MM.1S (cell line): ENCODE measurements around the gene ZNF444.

Experiments used
- DNase-seq: peaks from one replicate; pipeline ENCODE4 v3.0.0-alpha.2; 2015
- H2AFZ ChIP-seq: fragments of 300-600 bp; sonication (generic); 2 replicates; pipeline ENCODE4 v1.6.0; 2016; ENCODE audit warnings: antibody characterized with exemption, low read length
- H3F3A ChIP-seq: fragments of 300-600 bp; sonication (generic); 2 replicates; pipeline ENCODE4 v1.6.1; 2016; ENCODE audit warnings: mild to moderate bottlenecking, antibody characterized with exemption, low read length, moderate library complexity, mixed read lengths; ENCODE audit not compliant: insufficient read depth
- H3K27ac ChIP-seq: fragments of 300-600 bp; sonication (generic); 2 replicates; pipeline ENCODE4 v1.5.1; 2016; ENCODE audit warnings: mild to moderate bottlenecking, low read length
- H3K27me3 ChIP-seq: fragments of 300-600 bp; sonication (generic); replicated peaks from 2 replicates; pipeline ENCODE4 v1.6.0; 2016; ENCODE audit warnings: low read length; ENCODE audit not compliant: insufficient read depth
- H3K36me3 ChIP-seq: fragments of 300-600 bp; sonication (generic); replicated peaks from 2 replicates; pipeline ENCODE4 v1.6.1; 2016; ENCODE audit warnings: mild to moderate bottlenecking, low read length, mixed read lengths; ENCODE audit not compliant: insufficient read depth
- H3K4me1 ChIP-seq: fragments of 300-600 bp; sonication (generic); 2 replicates; pipeline ENCODE4 v1.6.1; 2016; ENCODE audit warnings: low read length, mixed read lengths
- H3K4me2 ChIP-seq: fragments of 300-600 bp; sonication (generic); 2 replicates; pipeline ENCODE4 v1.6.0; 2016; ENCODE audit warnings: low read depth, low read length
- H3K4me3 ChIP-seq: fragments of 300-600 bp; sonication (generic); 2 replicates; pipeline ENCODE4 v1.5.1; 2016; ENCODE audit warnings: low read length, mixed read lengths
- H3K79me2 ChIP-seq: fragments of 300-600 bp; sonication (generic); 2 replicates; pipeline ENCODE4 v1.6.1; 2016; ENCODE audit warnings: mixed run types, low read length, mixed read lengths
- H3K9ac ChIP-seq: fragments of 300-600 bp; sonication (generic); 2 replicates; pipeline ENCODE4 v1.6.1; 2016; ENCODE audit warnings: low read length, mixed read lengths
- H3K9me2 ChIP-seq: fragments of 300-600 bp; sonication (generic); replicated peaks from 2 replicates; pipeline ENCODE4 v1.6.1; 2016; ENCODE audit warnings: mild to moderate bottlenecking, low read length, mixed read lengths; ENCODE audit not compliant: insufficient read depth
- H3K9me3 ChIP-seq: fragments of 300-600 bp; sonication (generic); replicated peaks from 2 replicates; pipeline ENCODE4 v1.6.1; 2016; ENCODE audit warnings: mild to moderate bottlenecking, low read length, mixed read lengths; ENCODE audit not compliant: insufficient read depth
- H4K20me1 ChIP-seq: fragments of 300-600 bp; sonication (generic); 2 replicates; pipeline ENCODE4 v1.6.1; 2016; ENCODE audit warnings: mild to moderate bottlenecking, low read length, moderate library complexity, mixed read lengths; ENCODE audit not compliant: insufficient read depth
- EZH2 ChIP-seq: fragments of 300-600 bp; sonication (generic); optimal IDR thresholded peaks from 2 replicates; pipeline ENCODE3; 2017; ENCODE audit warnings: low read depth, mild to moderate bottlenecking, antibody characterized with exemption, low read length, mixed read lengths
- EZH2phosphoT487 ChIP-seq: fragments of 300-600 bp; sonication (generic); IDR thresholded peaks from 2 replicates; pipeline ENCODE4 v1.6.1; 2018; ENCODE audit warnings: antibody characterized with exemption, low read length
- TF ChIP-seq, protein P1 (sequence below): fragments of 300-600 bp; sonication (generic); IDR thresholded peaks from 2 replicates; pipeline ENCODE4 v1.5.1; 2016; ENCODE audit warnings: antibody characterized with exemption, low read length, mixed read lengths

ZNF444 gene

DNA sequence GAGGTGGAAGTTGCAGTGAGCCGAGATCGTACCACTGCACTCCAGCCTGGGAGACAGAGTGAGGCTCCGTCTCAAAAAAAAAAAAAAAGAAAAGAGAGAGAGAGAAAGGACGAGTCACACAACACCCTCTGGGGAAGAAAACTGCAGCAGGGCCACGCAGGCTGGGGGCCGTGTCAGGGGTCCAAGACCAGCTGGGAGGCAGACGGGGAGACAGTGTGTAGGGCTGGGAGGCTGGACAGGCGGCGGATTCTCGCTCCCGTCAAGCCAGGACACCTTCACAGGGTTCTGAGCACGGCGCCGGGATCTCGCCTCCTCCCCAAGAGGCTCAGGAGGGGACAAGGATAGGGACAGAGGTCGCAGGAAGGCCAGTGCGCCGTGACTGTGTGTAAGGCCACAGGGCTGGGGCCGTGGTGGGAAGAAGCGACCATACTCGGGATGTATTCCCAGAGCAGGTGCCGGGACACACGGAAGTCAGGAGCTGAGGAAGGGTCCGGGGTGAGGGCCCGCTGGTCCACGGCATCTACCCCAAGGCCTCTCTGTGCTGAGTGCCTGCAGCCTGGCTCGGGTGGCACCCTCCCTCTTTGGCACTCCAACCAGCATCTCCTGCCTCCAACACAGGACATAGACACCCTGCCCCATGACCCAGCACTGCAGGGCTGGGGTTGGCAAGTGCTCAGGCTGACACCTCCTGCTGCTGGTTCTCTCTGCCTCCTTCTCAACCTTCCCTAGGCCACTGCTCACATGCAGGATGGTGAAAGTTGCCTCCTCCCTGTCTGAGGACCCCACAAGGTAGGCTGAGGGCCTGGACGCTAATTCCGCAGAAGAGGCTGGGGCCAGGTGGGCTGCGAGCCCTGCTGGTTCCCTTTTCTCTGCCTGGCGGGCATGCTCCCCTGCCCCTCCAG, 41.2 kb upstream of the ZNF444 start:
- H3K27me3 ChIP-seq: no peaks in the 10 kb centered on the region
- H3K36me3 ChIP-seq: peaks cover 3% of the 10 kb centered on the region; the same call in 1 of the 2 replicates
- no peak overlapping the region for H3K9ac ChIP-seq
- no peak overlapping the region for H3K27ac ChIP-seq
- H3K4me2 ChIP-seq: no peak overlapping the region
- no peaks in the 10 kb centered on the region for H3F3A ChIP-seq
- H3K79me2 ChIP-seq: peaks cover 70% of the 10 kb centered on the region
- no peak for TF ChIP-seq EZH2
- TF ChIP-seq, protein P1, sequence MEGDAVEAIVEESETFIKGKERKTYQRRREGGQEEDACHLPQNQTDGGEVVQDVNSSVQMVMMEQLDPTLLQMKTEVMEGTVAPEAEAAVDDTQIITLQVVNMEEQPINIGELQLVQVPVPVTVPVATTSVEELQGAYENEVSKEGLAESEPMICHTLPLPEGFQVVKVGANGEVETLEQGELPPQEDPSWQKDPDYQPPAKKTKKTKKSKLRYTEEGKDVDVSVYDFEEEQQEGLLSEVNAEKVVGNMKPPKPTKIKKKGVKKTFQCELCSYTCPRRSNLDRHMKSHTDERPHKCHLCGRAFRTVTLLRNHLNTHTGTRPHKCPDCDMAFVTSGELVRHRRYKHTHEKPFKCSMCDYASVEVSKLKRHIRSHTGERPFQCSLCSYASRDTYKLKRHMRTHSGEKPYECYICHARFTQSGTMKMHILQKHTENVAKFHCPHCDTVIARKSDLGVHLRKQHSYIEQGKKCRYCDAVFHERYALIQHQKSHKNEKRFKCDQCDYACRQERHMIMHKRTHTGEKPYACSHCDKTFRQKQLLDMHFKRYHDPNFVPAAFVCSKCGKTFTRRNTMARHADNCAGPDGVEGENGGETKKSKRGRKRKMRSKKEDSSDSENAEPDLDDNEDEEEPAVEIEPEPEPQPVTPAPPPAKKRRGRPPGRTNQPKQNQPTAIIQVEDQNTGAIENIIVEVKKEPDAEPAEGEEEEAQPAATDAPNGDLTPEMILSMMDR: no peak
- TF ChIP-seq EZH2phosphoT487: no peak
- H4K20me1 ChIP-seq: no peaks in the 10 kb centered on the region
- H3K9me3 ChIP-seq: no peaks in the 10 kb centered on the region
- no peaks in the 10 kb centered on the region for H3K4me1 ChIP-seq
- H3K4me3 ChIP-seq: no peak overlapping the region
- no peak for DNase-seq
- no peaks in the 10 kb centered on the region for H3K9me2 ChIP-seq
- no peak overlapping the region for H2AFZ ChIP-seq

GRCh38 chr19:56101095-56101494, 40.0 kb upstream of the ZNF444 start:
- no peaks in the 10 kb centered on the region for H4K20me1 ChIP-seq
- H3K4me1 ChIP-seq: no peaks in the 10 kb centered on the region
- no peak for DNase-seq
- H3K4me3 ChIP-seq: no peak overlapping the region
- no peak overlapping the region for H2AFZ ChIP-seq
- H3K9me3 ChIP-seq: no peaks in the 10 kb centered on the region
- no peak overlapping the region for H3K4me2 ChIP-seq
- H3K9me2 ChIP-seq: no peaks in the 10 kb centered on the region
- H3K27ac ChIP-seq: no peak overlapping the region
- TF ChIP-seq EZH2phosphoT487 (no peak), EZH2 (no peak)
- TF ChIP-seq, protein P1: no peak
- H3K9ac ChIP-seq: no peak overlapping the region
- H3K27me3 ChIP-seq: no peaks in the 10 kb centered on the region
- H3F3A ChIP-seq: no peaks in the 10 kb centered on the region
- H3K79me2 ChIP-seq: peaks cover 72% of the 10 kb centered on the region
- H3K36me3 ChIP-seq: peaks cover 3% of the 10 kb centered on the region; the same call in 1 of the 2 replicates

GRCh38 chr19:56101746-56102535, 39.1 kb upstream of the ZNF444 start:
- H4K20me1 ChIP-seq: peaks cover 6% of the 10 kb centered on the region; the same call in 1 of the 2 replicates
- TF ChIP-seq, protein P1: no peak
- peaks cover 78% of the 10 kb centered on the region for H3K79me2 ChIP-seq
- DNase-seq: no peak
- H3K4me3 ChIP-seq: no peak overlapping the region
- no peaks in the 10 kb centered on the region for H3K9me3 ChIP-seq
- H3K9ac ChIP-seq: no peak overlapping the region
- H3K27me3 ChIP-seq: no peaks in the 10 kb centered on the region
- no peaks in the 10 kb centered on the region for H3K4me1 ChIP-seq
- H3K27ac ChIP-seq: no peak overlapping the region
- peaks cover 3% of the 10 kb centered on the region; the same call in 1 of the 2 replicates for H3K36me3 ChIP-seq
- H2AFZ ChIP-seq: no peak overlapping the region
- H3F3A ChIP-seq: no peaks in the 10 kb centered on the region
- H3K4me2 ChIP-seq: no peak overlapping the region
- no peaks in the 10 kb centered on the region for H3K9me2 ChIP-seq
